Measurements from ENCODE around the gene ZNF688. TPM values are rescaled to one million over a fixed set of nuclear protein-coding genes. Genes with fewer than 3 reads are reported as not detected.
A peak's percentile ranks its signal among the peaks of the same experiment; 100 is the strongest.

The ZNF688 gene
- total RNA-seq, 1 experiment from 2014 or later: 3.6 TPM

GRCh38 chr16:30570636-30571444, 674 bp downstream of the ZNF688 start:
- Histone ChIP-seq H3K27ac (ENCODE audit: low read depth, low read length) (peak overlapping the region; percentile 87), H3K4me3 (replicated peaks in 1 of 2; ENCODE audit: low read depth in 1 of 2, low read length in 2 of 2) (peak overlapping the region; percentile 83 to 90), H2AFZ (ENCODE audit: low read depth, low read length, poor library complexity, severe bottlenecking) (no peak overlapping the region), H4K20me1 (ENCODE audit: insufficient read depth) (no peaks in the 10 kb centered on the region), H3K27me3 (ENCODE audit: insufficient read depth, low read length) (no peaks in the 10 kb centered on the region), H3K79me2 (ENCODE audit: insufficient read depth, low read length) (no peaks in the 10 kb centered on the region), H3K9ac (ENCODE audit: low read length) (peak overlapping the region; percentile 78), H3K4me1 (ENCODE audit: control insufficient read depth in 1 of 2, insufficient read depth in 2 of 2, low read length in 2 of 2) (peaks cover 9 to 39% of the 10 kb centered on the region in 2 experiments; a peak in 3 of 4 replicates), H3K9me2 (ENCODE audit: insufficient read depth) (no peaks in the 10 kb centered on the region), H3K9me3 (ENCODE audit: control insufficient read depth in 1 of 2, insufficient read depth in 1 of 2, low read depth in 1 of 2, low read length in 2 of 2) (no peaks in the 10 kb centered on the region), H3K36me3 (ENCODE audit: control insufficient read depth in 1 of 2, insufficient read depth in 2 of 2, low read length in 2 of 2) (no peaks in the 10 kb centered on the region), H3K4me2 (ENCODE audit: low read length) (peak overlapping the region; percentile 98)
- ChIA-PET CTCF (interaction anchor here (1.5 to 1.9 kb wide), 2 partner anchors 12 to 141 kb away, joined by 4 to 8 read pairs; partner anchors contain the start of genes DCTPP1 and ZNF764), RAD21 (ENCODE audit: low non-redundant PET in 1 of 2, low total read pairs in 2 of 2, uncharacterized antibody in 2 of 2, unreplicated experiment in 2 of 2) (interaction anchor here in 1 of 2 experiments (1.9 kb wide), 1 partner anchor 141 kb away, joined by 5 read pairs; the partner anchor contains the start of gene DCTPP1), POLR2A (interaction anchor here (2.5 kb wide), 1 partner anchor 13 kb away, joined by 21 read pairs; the partner anchor contains the start of gene ZNF764)
- BruUV-seq (replicated peaks): TSS peak; percentile 63
- TF ChIP-seq POLR2AphosphoS5 (IDR thresholded peaks at IDR 0.05; ENCODE audit: low read depth, low read length): no peak
- TF ChIP-seq CEBPB (IDR thresholded peaks at IDR 0.05; ENCODE audit: low read depth): no peak
- no peak for TF ChIP-seq POLR2A (IDR thresholded peaks at IDR 0.05; ENCODE audit: borderline replicate concordance, extremely low read depth, insufficient read depth, insufficient read length)
- TF ChIP-seq SRF (IDR thresholded peaks at IDR 0.05; ENCODE audit: low read depth): no peak
- no peak for TF ChIP-seq ZNF274 (IDR thresholded peaks at IDR 0.05; ENCODE audit: low read depth, low read length)
- TF ChIP-seq ATF3 (IDR thresholded peaks at IDR 0.05): no peak
- TF ChIP-seq ZFX (IDR thresholded peaks at IDR 0.05): no peak
- TF ChIP-seq ELF1 (IDR thresholded peaks at IDR 0.05; ENCODE audit: borderline replicate concordance, low read depth): no peak
- TF ChIP-seq MAX (IDR thresholded peaks at IDR 0.05): no peak
- TF ChIP-seq ZBTB33 (IDR thresholded peaks at IDR 0.05; ENCODE audit: extremely low read depth, insufficient replicate concordance, low read length): no peak
- no peak for TF ChIP-seq RAD21 (IDR thresholded peaks at IDR 0.05; ENCODE audit: low read depth)
- no peak for ATAC-seq
- DNase-seq (ENCODE audit: low read depth, low spot score): no peak
- intact Hi-C loops (cut with micrococcal nuclease): loop anchor here (5.0 kb wide), 1 partner anchor 56 kb away; no protein-coding TSS in a partner anchor

Measured in HCT116 (cell line).